ENCODE measurements around the gene OGA.

Gene OGA

GRCh38 chr10:101775273-101776160 is 42.7 kb downstream of the OGA start, which contains the start of gene FGF8:
Gene FGF8, minus strand, starts transcription at chr10:101776114. Its CDS starts 214 bp downstream, at chr10:101775900.
- H3K4me3 ChIP-seq (ENCODE audit: low read length): peak within 1 kb of the TSS; percentile 4

GRCh38 chr10:101774589-101775272 is 43.5 kb downstream of the OGA start:
- Histone ChIP-seq H3K9ac (ENCODE audit: low read length) (no peak overlapping the region), H3K27me3 (ENCODE audit: control insufficient read depth, insufficient read depth, low read length) (peaks cover 50% of the 10 kb centered on the region), H3K4me3 (ENCODE audit: low read length) (peak overlapping the region; percentile 4), H3K36me3 (ENCODE audit: control insufficient read depth, insufficient read depth, low read length) (no peaks in the 10 kb centered on the region), H3K27ac (ENCODE audit: low read depth, low read length) (no peak overlapping the region), H3K4me1 (ENCODE audit: control insufficient read depth, insufficient read depth, low read length) (no peaks in the 10 kb centered on the region)

More at GRCh38 chr10:101775273-101776160, 42.7 kb downstream of the OGA start, which contains the start of gene FGF8:
- Histone ChIP-seq H3K27me3 (ENCODE audit: control insufficient read depth, insufficient read depth, low read length) (peaks cover 49% of the 10 kb centered on the region), H3K4me1 (ENCODE audit: control insufficient read depth, insufficient read depth, low read length) (peaks cover 3% of the 10 kb centered on the region), H3K27ac (ENCODE audit: low read depth, low read length) (no peak within 1 kb of the TSS), H3K9ac (ENCODE audit: low read length) (no peak within 1 kb of the TSS), H3K36me3 (ENCODE audit: control insufficient read depth, insufficient read depth, low read length) (no peaks in the 10 kb centered on the region)

- H3K4me3 ChIP-seq (ENCODE audit: low read length): no peak overlapping the region
- H3K9ac ChIP-seq (ENCODE audit: low read length): no peak overlapping the region
- H3K36me3 ChIP-seq (ENCODE audit: control insufficient read depth, insufficient read depth, low read length): no peaks in the 10 kb centered on the region
- peaks cover 50% of the 10 kb centered on the region for H3K27me3 ChIP-seq (ENCODE audit: control insufficient read depth, insufficient read depth, low read length)
- H3K27ac ChIP-seq (ENCODE audit: low read depth, low read length): no peak overlapping the region
- H3K4me1 ChIP-seq (ENCODE audit: control insufficient read depth, insufficient read depth, low read length): no peaks in the 10 kb centered on the region
Observed at GRCh38 chr10:101773923-101774588, 44.2 kb downstream of the OGA start.

- H3K36me3 ChIP-seq (ENCODE audit: control insufficient read depth, insufficient read depth, low read length): no peaks in the 10 kb centered on the region
- no peaks in the 10 kb centered on the region for H3K4me1 ChIP-seq (ENCODE audit: control insufficient read depth, insufficient read depth, low read length)
- peaks cover 43% of the 10 kb centered on the region for H3K27me3 ChIP-seq (ENCODE audit: control insufficient read depth, insufficient read depth, low read length)
- no peak overlapping the region for H3K9ac ChIP-seq (ENCODE audit: low read length)
- H3K4me3 ChIP-seq (ENCODE audit: low read length): no peak overlapping the region
- H3K27ac ChIP-seq (ENCODE audit: low read depth, low read length): no peak overlapping the region
Observed at GRCh38 chr10:101772895-101773761, 45.1 kb downstream of the OGA start.

- Histone ChIP-seq H3K36me3 (ENCODE audit: control insufficient read depth, insufficient read depth, low read length) (no peaks in the 10 kb centered on the region), H3K27me3 (ENCODE audit: control insufficient read depth, insufficient read depth, low read length) (peaks cover 39% of the 10 kb centered on the region), H3K4me1 (ENCODE audit: control insufficient read depth, insufficient read depth, low read length) (no peaks in the 10 kb centered on the region), H3K4me3 (ENCODE audit: low read length) (no peak overlapping the region), H3K9ac (ENCODE audit: low read length) (no peak overlapping the region), H3K27ac (ENCODE audit: low read depth, low read length) (no peak overlapping the region)
Observed at GRCh38 chr10:101772017-101772894, 46.0 kb downstream of the OGA start.

- no peaks in the 10 kb centered on the region for H3K36me3 ChIP-seq (ENCODE audit: control insufficient read depth, insufficient read depth, low read length)
- H3K27me3 ChIP-seq (ENCODE audit: control insufficient read depth, insufficient read depth, low read length): peaks cover 33% of the 10 kb centered on the region
- H3K4me1 ChIP-seq (ENCODE audit: control insufficient read depth, insufficient read depth, low read length): no peaks in the 10 kb centered on the region
- no peak overlapping the region for H3K27ac ChIP-seq (ENCODE audit: low read depth, low read length)
- H3K9ac ChIP-seq (ENCODE audit: low read length): no peak overlapping the region
- no peak overlapping the region for H3K4me3 ChIP-seq (ENCODE audit: low read length)
Observed at GRCh38 chr10:101771380-101771779, 46.9 kb downstream of the OGA start.

- Histone ChIP-seq H3K27ac (ENCODE audit: low read depth, low read length) (no peak overlapping the region), H3K9ac (ENCODE audit: low read length) (no peak overlapping the region), H3K4me3 (ENCODE audit: low read length) (no peak overlapping the region), H3K36me3 (ENCODE audit: control insufficient read depth, insufficient read depth, low read length) (no peaks in the 10 kb centered on the region), H3K4me1 (ENCODE audit: control insufficient read depth, insufficient read depth, low read length) (no peaks in the 10 kb centered on the region), H3K27me3 (ENCODE audit: control insufficient read depth, insufficient read depth, low read length) (peaks cover 33% of the 10 kb centered on the region)
Observed at GRCh38 chr10:101770331-101771215, 47.7 kb downstream of the OGA start.

- Histone ChIP-seq H3K27ac (ENCODE audit: low read depth, low read length) (no peak overlapping the region), H3K4me1 (ENCODE audit: control insufficient read depth, insufficient read depth, low read length) (no peaks in the 10 kb centered on the region), H3K27me3 (ENCODE audit: control insufficient read depth, insufficient read depth, low read length) (peaks cover 24% of the 10 kb centered on the region), H3K4me3 (ENCODE audit: low read length) (no peak overlapping the region), H3K36me3 (ENCODE audit: control insufficient read depth, insufficient read depth, low read length) (no peaks in the 10 kb centered on the region), H3K9ac (ENCODE audit: low read length) (no peak overlapping the region)
Observed at GRCh38 chr10:101769541-101770180, 48.6 kb downstream of the OGA start.

GRCh38 chr10:101768791-101769170 is 49.5 kb downstream of the OGA start:
- Histone ChIP-seq H3K27me3 (ENCODE audit: control insufficient read depth, insufficient read depth, low read length) (peaks cover 17% of the 10 kb centered on the region), H3K4me3 (ENCODE audit: low read length) (no peak overlapping the region), H3K27ac (ENCODE audit: low read depth, low read length) (no peak overlapping the region), H3K9ac (ENCODE audit: low read length) (no peak overlapping the region), H3K4me1 (ENCODE audit: control insufficient read depth, insufficient read depth, low read length) (no peaks in the 10 kb centered on the region), H3K36me3 (ENCODE audit: control insufficient read depth, insufficient read depth, low read length) (no peaks in the 10 kb centered on the region)

Measured in rectal smooth muscle tissue (tissue), 1 donor.